ENCODE data around the gene LRRC7. TPM values are rescaled to one million over a fixed set of nuclear protein-coding genes. Genes with fewer than 3 reads are reported as not detected.

Gene LRRC7
- polyA plus RNA-seq, 1 donor from 2014 or later: 141 TPM

GRCh38 chr1:69852151-69852550 lies 284.4 kb downstream of the LRRC7 start:
- H4K20me1 ChIP-seq (ENCODE audit: insufficient read depth): no peaks in the 10 kb centered on the region
- H3K9ac ChIP-seq (ENCODE audit: low read length): no peak overlapping the region
- no peaks in the 10 kb centered on the region for H3K9me2 ChIP-seq (ENCODE audit: insufficient read depth, low read length)
- no peaks in the 10 kb centered on the region for H3K27me3 ChIP-seq (ENCODE audit: insufficient read depth, low read depth, low read length)
- H3K4me3 ChIP-seq (ENCODE audit: low read length): no peak overlapping the region
- no peak overlapping the region for H2AFZ ChIP-seq (ENCODE audit: low read depth, low read length)
- H3K36me3 ChIP-seq (ENCODE audit: insufficient read depth, low read length): no peaks in the 10 kb centered on the region
- H3K9me3 ChIP-seq (ENCODE audit: low read length): no peaks in the 10 kb centered on the region
- no peak overlapping the region for H3K4me2 ChIP-seq (ENCODE audit: low read length)
- no peak for TF ChIP-seq TAF1 (IDR thresholded peaks at IDR 0.05; ENCODE audit: low read depth)
- no peak for TF ChIP-seq EZH2 (IDR thresholded peaks at IDR 0.05; ENCODE audit: borderline replicate concordance, insufficient read depth, low read length, poor library complexity, severe bottlenecking)
- TF ChIP-seq REST (IDR thresholded peaks at IDR 0.05; ENCODE audit: borderline replicate concordance): no peak
- no peaks in the 10 kb centered on the region for H3F3A ChIP-seq (ENCODE audit: insufficient read depth, low read length, poor library complexity, severe bottlenecking)
- no peak overlapping the region for H3K27ac ChIP-seq (ENCODE audit: low read length)
- H3K79me2 ChIP-seq (replicated peaks; ENCODE audit: insufficient read depth, low read length): no peaks in the 10 kb centered on the region

- Histone ChIP-seq H3K9me2 (ENCODE audit: insufficient read depth, low read length) (no peaks in the 10 kb centered on the region), H3K27me3 (ENCODE audit: insufficient read depth, low read depth, low read length) (no peaks in the 10 kb centered on the region), H3K4me3 (ENCODE audit: low read length) (no peak overlapping the region), H3K36me3 (ENCODE audit: insufficient read depth, low read length) (no peaks in the 10 kb centered on the region), H3K4me2 (ENCODE audit: low read length) (no peak overlapping the region), H3K9ac (ENCODE audit: low read length) (no peak overlapping the region), H2AFZ (ENCODE audit: low read depth, low read length) (no peak overlapping the region), H3K27ac (ENCODE audit: low read length) (no peak overlapping the region), H3F3A (ENCODE audit: insufficient read depth, low read length, poor library complexity, severe bottlenecking) (no peaks in the 10 kb centered on the region), H3K79me2 (replicated peaks; ENCODE audit: insufficient read depth, low read length) (no peaks in the 10 kb centered on the region), H4K20me1 (ENCODE audit: insufficient read depth) (no peaks in the 10 kb centered on the region), H3K9me3 (ENCODE audit: low read length) (no peaks in the 10 kb centered on the region)
- no peak for TF ChIP-seq SMC3 (conservative IDR thresholded peaks at IDR 0.05; ENCODE audit: poor library complexity)
- no peak for TF ChIP-seq MXI1 (conservative IDR thresholded peaks at IDR 0.05; ENCODE audit: poor library complexity, severe bottlenecking)
- TF ChIP-seq, protein P1, sequence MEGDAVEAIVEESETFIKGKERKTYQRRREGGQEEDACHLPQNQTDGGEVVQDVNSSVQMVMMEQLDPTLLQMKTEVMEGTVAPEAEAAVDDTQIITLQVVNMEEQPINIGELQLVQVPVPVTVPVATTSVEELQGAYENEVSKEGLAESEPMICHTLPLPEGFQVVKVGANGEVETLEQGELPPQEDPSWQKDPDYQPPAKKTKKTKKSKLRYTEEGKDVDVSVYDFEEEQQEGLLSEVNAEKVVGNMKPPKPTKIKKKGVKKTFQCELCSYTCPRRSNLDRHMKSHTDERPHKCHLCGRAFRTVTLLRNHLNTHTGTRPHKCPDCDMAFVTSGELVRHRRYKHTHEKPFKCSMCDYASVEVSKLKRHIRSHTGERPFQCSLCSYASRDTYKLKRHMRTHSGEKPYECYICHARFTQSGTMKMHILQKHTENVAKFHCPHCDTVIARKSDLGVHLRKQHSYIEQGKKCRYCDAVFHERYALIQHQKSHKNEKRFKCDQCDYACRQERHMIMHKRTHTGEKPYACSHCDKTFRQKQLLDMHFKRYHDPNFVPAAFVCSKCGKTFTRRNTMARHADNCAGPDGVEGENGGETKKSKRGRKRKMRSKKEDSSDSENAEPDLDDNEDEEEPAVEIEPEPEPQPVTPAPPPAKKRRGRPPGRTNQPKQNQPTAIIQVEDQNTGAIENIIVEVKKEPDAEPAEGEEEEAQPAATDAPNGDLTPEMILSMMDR (IDR thresholded peaks at IDR 0.05; ENCODE audit: poor library complexity, severe bottlenecking): no peak
- TF ChIP-seq REST (IDR thresholded peaks at IDR 0.05; ENCODE audit: borderline replicate concordance): no peak
- no peak for TF ChIP-seq EP300 (conservative IDR thresholded peaks at IDR 0.05; ENCODE audit: poor library complexity, severe bottlenecking)
- TF ChIP-seq POLR2AphosphoS5 (IDR thresholded peaks at IDR 0.05): no peak
- TF ChIP-seq RAD21 (conservative IDR thresholded peaks at IDR 0.05): no peak
- TF ChIP-seq EZH2 (IDR thresholded peaks at IDR 0.05; ENCODE audit: borderline replicate concordance, insufficient read depth, low read length, poor library complexity, severe bottlenecking): no peak
Measured at GRCh38 chr1:69852706-69853105, 285.0 kb downstream of the LRRC7 start.

All from neural cell (in vitro differentiated cells).